Kidney capillary endothelial cell (primary cell): Measurements from ENCODE around the gene KRTAP3-3.
"Not testable (repeated sequence)": the region's sequence is repeated elsewhere in the genome, so short reads cannot be mapped to it uniquely, and the experiment has no call there.

Source experiments
- DNase-seq: peaks from one replicate; pipeline ENCODE4 v3.0.0-alpha.2; 2018; ENCODE audit warnings: low spot score

KRTAP3-3 gene

GRCh38 chr17:40993839-40994238 is at the start of gene KRTAP3-3:
Gene KRTAP3-3, minus strand, starts transcription at chr17:40994164. Its CDS starts 67 bp downstream, at chr17:40994097.
- DNase-seq: no peak

GRCh38 chr17:41042953-41043352 is 49.0 kb upstream of the KRTAP3-3 start:
- DNase-seq: no peak

DNA sequence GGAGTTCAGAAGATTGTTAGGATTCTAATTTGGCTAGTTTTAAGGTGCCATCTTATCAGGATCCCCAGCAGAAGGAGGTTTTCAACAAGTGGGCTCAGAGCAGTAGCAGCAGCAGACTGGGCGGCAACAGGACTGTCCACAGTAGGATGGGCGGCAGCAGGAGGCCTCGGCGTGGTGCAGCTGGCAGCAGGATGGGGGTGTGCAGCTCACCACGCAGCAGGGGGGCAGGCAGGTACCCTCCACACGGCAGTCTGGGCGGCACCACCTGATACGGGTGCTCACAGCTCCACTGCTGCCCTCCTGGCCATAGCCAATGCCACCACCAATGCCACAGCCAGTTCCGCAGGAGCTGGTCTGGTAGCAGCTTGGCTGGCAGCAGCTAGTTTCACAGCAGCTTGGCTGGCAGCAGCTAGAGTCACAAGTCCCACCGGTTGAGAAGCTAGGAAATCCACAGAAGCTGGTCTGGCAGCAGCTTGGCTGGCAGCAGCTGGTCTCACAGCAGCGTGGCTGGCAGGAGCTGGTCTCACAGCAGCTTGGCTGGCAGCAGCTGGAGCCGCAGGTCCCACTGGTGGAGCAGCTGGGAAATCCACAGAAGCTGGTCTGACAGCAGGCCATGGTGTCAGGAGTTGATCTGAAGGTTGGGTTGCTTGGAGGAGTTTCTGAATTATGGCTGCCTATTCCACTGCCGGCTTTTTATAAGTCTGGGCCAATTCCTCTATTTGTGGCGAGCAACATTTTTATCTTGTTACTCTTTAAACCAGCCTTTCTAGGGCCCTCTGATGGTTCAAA is 47.0 kb upstream of the KRTAP3-3 start, which contains the start of gene KRTAP1-1:
KRTAP1-1 (minus strand) TSS at position 668 of the 789 bp plus-strand sequence; CDS start at position 615, 53 bp downstream.
- DNase-seq: not testable (repeated sequence)

- no peak for DNase-seq
Observed at GRCh38 chr17:41037853-41038350, 43.9 kb upstream of the KRTAP3-3 start.

- DNase-seq: not testable (repeated sequence)
Observed at GRCh38 chr17:41034346-41034935, 40.5 kb upstream of the KRTAP3-3 start, which contains the start of gene KRTAP1-3. Gene KRTAP1-3, minus strand, starts transcription at chr17:41034874. Its CDS starts 53 bp downstream, at chr17:41034821.

- DNase-seq: no peak
Observed at GRCh38 chr17:41029633-41030245, 35.8 kb upstream of the KRTAP3-3 start, which contains the start of gene KRTAP1-4. Gene KRTAP1-4, minus strand, starts transcription at chr17:41030195. Its CDS starts 117 bp downstream, at chr17:41030078.

DNA sequence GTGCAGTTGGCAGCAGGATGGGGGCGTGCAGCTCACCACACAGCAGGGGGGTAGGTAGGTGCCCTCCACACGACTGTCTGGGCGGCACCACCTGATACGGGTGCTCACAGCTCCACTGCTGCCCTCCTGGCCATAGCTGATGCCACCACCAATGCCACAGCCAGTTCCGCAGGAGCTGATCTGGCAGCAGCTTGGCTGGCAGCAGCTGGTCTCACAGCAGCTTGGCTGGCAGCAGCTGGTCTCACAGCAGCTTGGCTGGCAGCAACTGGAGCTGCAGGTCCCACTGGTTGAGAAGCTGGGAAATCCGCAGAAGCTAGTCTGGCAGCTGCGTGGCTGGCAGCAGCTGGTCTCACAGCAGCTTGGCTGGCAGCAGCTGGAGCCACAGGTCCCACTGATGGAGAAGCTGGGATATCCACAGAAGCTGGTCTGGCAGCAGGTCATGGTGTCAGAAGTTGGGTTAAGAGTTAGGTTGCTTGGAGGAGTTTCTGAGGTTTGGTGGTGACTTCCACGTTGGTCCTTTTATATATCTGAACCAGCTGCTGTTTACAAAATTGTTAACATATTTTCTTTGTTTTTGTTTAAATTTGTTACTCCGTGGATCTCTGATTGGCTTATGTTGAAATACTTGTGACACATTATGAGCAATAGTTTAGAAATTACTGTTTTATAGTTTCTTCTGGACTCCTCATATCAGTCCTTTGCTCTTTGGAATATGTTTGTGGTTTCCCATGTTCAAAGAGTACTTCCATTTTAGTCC is 32.9 kb upstream of the KRTAP3-3 start, which contains the start of gene KRTAP1-5:
KRTAP1-5 (minus strand) TSS at position 494 of the 757 bp plus-strand sequence; CDS start at position 441, 53 bp downstream.
- no peak for DNase-seq

DNA sequence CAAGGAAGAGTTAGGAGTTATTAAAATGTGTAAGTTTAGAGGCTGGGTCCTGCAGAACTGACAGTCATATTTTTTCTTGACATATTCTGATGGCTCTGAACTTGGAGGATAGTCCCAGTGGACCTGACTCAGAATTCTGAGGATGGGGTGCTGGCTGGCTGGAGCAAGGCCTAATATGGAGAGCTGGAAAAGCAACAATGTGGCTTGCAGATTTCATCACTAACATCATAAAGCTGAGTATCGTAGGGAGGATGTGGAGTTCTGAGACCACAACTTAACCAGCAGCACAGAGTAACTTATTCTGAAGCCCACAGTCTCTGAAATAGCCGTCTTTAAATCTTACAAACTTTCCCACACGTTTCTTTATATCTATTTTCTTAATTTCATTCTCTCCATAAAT is 30.7 kb upstream of the KRTAP3-3 start:
- DNase-seq: no peak

- DNase-seq: no peak
Observed at GRCh38 chr17:41020336-41020735, 26.4 kb upstream of the KRTAP3-3 start.

DNA sequence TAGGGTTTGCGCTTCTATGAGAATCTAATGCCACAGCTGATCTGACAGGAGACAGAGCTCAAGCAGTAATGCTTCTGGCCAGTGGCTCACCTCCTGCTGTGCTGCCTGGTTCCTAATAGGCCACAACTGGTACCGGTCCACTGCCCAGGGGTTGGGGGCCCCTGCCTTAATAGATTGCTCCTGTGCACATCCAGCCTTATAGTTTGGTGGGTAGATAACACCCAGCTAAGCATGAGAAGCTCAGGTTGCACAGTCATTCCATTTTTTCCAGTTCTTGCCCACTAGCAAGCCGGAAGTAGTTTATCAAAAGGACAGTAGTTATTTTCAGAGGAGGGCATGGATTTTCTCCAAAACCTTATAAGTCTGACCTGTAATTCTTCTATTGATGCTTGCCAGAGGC is 25.5 kb upstream of the KRTAP3-3 start:
- DNase-seq: no peak

DNA sequence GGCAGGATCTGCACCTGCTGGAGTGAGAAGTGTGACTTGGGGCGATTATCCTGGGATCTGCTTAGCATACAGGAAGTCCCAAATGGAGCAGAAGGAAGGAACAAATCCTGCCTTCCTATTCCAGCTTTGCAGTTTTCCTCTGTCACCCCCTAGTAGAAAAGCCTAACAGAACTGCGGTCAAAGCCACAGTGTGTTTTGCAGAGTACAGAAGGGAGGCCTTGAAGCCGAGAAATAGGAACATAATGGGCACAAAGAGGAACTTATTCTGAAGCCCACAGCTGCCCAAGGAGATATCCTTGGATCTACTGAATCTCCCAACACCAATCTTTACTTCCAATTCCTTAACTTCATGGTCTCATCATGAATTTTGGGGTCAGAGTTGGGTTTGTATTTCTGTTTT is 24.6 kb upstream of the KRTAP3-3 start:
- no peak for DNase-seq

DNA sequence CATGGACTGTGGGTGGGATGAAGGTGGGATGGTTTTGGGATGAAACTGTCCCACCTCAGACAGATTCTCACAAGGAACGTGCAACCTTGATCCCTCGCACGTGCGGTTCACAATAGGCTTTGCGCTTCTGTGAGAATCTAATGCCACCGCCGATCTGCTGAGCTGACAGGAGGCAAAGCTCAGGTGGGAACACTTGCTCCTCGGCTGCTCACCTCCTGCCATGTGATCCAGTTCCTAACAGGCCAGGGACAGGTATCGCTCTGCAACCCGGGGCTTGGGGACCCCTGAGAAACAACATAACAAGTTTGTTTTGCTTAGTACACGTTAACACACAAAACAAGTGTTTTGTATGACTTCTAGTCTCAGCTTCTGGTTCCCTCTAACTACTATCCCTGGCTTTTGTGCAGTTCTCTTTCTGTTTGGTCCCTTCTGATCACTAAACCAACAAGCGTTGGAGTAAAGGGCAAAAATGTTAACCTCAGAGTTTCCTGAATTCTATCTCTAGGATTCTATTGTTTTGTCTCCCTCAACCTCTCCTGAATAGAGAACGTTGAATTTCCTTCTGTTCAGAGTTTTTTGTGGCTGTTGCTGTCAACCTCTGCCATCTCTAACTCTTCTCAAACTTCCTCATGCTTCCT is 22.7 kb upstream of the KRTAP3-3 start:
- no peak for DNase-seq

DNA sequence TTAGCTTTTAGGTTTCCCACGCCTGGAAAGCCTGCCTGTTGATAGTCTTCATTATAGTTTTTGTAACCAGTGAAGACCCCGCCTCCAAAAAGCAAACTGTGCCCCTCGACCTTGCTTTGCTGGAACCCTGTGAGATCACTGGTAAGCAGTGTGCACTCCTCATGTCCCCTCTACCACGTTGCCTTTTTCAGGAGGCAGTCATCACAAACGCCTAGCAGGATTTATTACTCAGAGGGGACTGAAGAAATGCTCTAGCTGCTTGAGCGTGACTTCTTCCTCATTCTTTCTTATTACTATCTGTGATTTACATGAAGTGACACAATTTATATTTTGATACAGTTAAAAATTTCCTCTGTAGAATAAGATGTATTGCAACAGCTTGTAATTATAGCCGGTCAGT is 21.5 kb upstream of the KRTAP3-3 start:
- no peak for DNase-seq

DNA sequence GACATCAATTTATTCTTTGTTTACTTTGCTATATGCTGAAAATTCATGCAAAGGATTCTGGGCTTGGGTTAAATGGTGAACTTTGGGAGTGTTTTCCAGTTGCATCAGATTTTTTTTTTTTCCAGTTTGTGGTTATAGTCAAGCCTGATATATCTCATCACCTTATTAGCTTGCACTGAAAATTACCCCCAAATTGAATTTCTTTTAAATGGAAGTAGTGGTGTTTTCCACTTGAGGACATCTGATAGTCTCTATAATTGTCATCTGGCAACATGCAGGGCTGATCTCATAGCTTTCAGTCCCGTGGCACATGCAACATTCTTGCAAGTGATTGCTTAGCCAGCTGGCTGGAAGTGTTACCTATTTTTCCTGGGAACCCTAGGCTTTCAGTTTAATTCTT is 19.6 kb upstream of the KRTAP3-3 start:
- no peak for DNase-seq

DNA sequence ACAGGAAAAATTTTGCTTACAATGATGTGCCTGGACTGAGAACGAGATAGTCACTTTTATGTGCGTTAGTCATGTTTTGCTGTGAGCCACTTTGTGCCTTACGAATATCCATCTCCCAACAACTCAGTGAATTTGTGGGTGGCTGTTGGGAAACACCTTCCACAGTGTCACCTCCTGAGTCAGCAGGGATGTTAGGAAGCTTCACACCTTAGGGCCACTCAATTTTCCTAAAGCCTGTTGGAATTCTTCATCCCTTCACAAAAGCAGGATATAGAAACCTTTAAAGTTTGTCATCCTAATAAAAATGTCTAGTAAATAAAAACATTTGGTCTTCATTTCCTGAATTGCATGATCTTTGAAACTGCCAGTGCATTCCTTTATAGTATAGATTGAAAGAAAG is 19.2 kb upstream of the KRTAP3-3 start:
- no peak for DNase-seq

- DNase-seq: no peak
Observed at GRCh38 chr17:41012326-41013120, 18.6 kb upstream of the KRTAP3-3 start.

DNA sequence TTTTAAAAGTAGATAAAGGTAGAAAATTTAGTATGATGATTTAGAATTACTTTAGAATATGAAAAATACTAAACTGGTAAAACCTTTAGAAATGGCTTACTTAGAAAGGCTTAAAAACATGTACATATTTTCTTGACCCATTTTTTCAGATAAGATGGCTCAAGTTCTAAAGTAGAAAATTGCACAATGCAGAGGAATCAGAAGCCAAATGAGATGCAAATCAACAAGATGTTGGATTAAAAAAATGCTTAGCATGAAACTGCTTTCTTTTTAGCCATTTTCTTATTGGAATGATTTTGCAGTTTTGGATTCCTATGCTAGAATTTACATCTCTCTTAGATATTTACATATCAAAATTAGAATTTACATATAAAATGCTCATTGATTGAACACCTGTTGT is 16.5 kb upstream of the KRTAP3-3 start:
- DNase-seq: no peak

DNA sequence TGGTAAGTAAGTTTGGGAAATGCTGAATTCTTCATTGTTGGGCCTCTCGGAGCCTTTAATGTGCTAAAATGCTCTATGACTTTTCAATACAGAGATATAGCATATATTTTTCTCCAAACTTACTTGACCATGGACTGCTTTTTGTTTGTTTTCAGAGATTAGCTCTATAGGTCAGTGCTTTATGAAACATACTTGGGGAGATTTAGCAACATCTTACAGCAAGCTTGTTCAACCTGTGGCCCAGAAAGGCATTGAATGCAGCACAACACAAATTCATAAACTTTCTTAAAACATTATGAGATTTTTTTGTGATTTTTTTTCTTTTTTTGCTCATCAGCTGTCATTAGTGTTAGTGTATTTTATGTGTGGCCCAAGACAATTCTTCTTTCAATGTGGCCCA is 16.0 kb upstream of the KRTAP3-3 start:
- DNase-seq: no peak

DNA sequence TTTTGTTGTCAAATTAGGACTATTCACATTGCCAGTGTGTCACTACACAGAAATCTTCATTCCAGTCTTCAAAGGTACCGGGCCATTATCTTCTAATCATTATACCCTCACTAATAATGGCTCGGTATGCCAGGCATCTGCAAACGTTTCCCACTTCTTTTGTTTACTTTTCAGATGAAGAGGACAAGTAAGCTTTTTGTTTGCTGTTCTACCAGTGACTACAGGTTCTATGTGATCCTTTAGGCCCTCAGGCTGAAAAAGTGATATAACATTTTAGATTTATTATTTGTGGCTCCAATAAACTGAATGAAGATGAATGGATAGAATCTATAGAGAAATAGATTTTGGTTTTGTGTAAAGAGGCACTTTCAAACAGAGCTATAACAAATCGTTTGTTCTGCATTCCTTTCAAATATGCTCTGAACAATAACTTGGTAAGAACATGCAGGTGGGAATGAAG is 15.4 kb upstream of the KRTAP3-3 start:
- DNase-seq: no peak

- no peak for DNase-seq
Observed at GRCh38 chr17:41008811-41009210, 14.8 kb upstream of the KRTAP3-3 start, which contains the start of gene KRTAP3-1. Gene KRTAP3-1, minus strand, starts transcription at chr17:41009128. Its CDS starts 54 bp downstream, at chr17:41009074.
